ENCODE measurements around the gene PSMC2. TPM values are rescaled to one million over a fixed set of nuclear protein-coding genes. Genes with fewer than 3 reads are reported as not detected.

PSMC2 gene
- polyA plus RNA-seq, 3 donors from 2014 or later = 115 to 185 (median 126) TPM

GRCh38 chr7:103343758-103344452, 3.5 kb upstream of the PSMC2 start:
- DNase-seq = peak in 2 of 3 donors; percentile 5 to 6
- Mint-ChIP-seq H3K9me3 (no peaks in the 10 kb centered on the region), H3K4me1 (peaks cover 55 to 87% of the 10 kb centered on the region in 2 donors), H3K27me3 (ENCODE audit: low read depth in 3 of 3) (peaks cover 4 to 10% (median 9%) of the 10 kb centered on the region in 3 donors), H3K27ac (peak overlapping the region; percentile 94 to 99 (median 98)), H3K36me3 (peaks cover 5 to 20% (median 8%) of the 10 kb centered on the region in 3 donors), H3K4me3 (peak overlapping the region; percentile 97 to 99 (median 97))

GRCh38 chr7:103344453-103345149, 2.8 kb upstream of the PSMC2 start, which contains the start of gene DNAJC2:
Gene DNAJC2 (minus strand): TSS chr7:103344767. CDS start chr7:103344622, 145 bp downstream.
- Mint-ChIP-seq H3K36me3 (peaks cover 0 to 15% (median 8%) of the 10 kb centered on the region in 3 donors), H3K9me3 (no peaks in the 10 kb centered on the region), H3K4me1 (peaks cover 59 to 88% of the 10 kb centered on the region in 2 donors), H3K4me3 (peak within 1 kb of the TSS; percentile 97 to 99 (median 97)), H3K27me3 (ENCODE audit: low read depth in 3 of 3) (peaks cover 4 to 10% (median 9%) of the 10 kb centered on the region in 3 donors), H3K27ac (peak within 1 kb of the TSS; percentile 94 to 99 (median 98))
- peak; percentile 85 to 89 (median 87) for DNase-seq

DNA sequence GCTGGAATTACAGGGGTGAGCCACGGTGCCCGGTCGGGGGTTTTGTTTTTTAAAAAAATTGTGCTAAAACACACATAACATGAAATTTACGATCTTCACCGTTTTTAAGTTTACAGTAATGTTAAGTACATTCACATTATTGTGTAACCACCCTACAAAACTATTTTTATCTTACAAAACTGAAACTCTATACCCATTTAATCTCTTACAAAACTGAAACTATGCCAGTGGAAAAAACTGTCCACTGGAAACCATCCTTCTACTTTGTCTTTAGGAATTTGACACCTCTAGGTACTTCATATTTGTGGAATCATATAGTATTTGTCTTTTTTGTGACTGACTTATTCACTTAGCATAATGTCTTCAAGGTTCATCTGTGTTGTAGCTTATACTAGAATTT, 1.0 kb upstream of the PSMC2 start:
- peaks cover 63 to 88% of the 10 kb centered on the region in 2 donors for H3K4me1 Mint-ChIP-seq
- H3K36me3 Mint-ChIP-seq = peaks cover 0 to 6% (median 5%) of the 10 kb centered on the region in 3 donors
- H3K27me3 Mint-ChIP-seq (ENCODE audit: low read depth in 3 of 3) = peaks cover 4 to 11% (median 9%) of the 10 kb centered on the region in 3 donors
- no peak for DNase-seq
- H3K4me3 Mint-ChIP-seq = peak overlapping the region in 2 of 5 donors; percentile 46 to 100
- no peaks in the 10 kb centered on the region for H3K9me3 Mint-ChIP-seq
- peak overlapping the region in 5 of 6 donors; percentile 4 to 100 (median 99) for H3K27ac Mint-ChIP-seq

DNA sequence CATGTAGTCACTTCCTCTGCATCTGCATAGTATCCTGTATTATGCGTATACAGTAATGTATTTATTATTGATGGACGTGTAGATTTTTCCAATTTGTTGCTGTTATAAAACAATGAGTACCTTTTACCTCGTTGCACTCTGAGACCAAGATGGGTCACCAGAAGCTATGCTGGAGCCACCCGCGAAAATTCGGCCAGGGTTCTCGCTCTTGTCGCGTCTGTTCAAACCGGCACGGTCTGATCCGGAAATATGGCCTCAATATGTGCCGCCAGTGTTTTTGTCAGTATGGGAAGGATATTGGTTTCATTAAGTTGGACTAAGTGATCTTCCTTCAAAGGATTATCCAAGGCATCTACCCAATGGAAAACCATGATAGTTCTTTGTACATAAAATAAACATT, 1.0 kb downstream of the PSMC2 start:
- Mint-ChIP-seq H3K9me3 (no peaks in the 10 kb centered on the region), H3K4me1 (peaks cover 62 to 95% of the 10 kb centered on the region in 2 donors), H3K36me3 (no peaks in the 10 kb centered on the region), H3K27me3 (ENCODE audit: low read depth in 3 of 3) (peaks cover 4 to 11% (median 9%) of the 10 kb centered on the region in 3 donors), H3K4me3 (peak overlapping the region; percentile 99 to 100 (median 100)), H3K27ac (peak overlapping the region; percentile 99 to 100 (median 99))
- peak in 1 of 3 donors; percentile 3 for DNase-seq

- Mint-ChIP-seq H3K27me3 (ENCODE audit: low read depth in 3 of 3) (peaks cover 4 to 11% (median 9%) of the 10 kb centered on the region in 3 donors), H3K36me3 (no peaks in the 10 kb centered on the region), H3K4me3 (peak overlapping the region; percentile 99 to 100 (median 100)), H3K9me3 (no peaks in the 10 kb centered on the region), H3K4me1 (peaks cover 57 to 95% of the 10 kb centered on the region in 2 donors), H3K27ac (peak overlapping the region; percentile 13 to 100 (median 82))
- no peak for DNase-seq
These were observed 1.5 kb downstream of the PSMC2 start for GRCh38 chr7:103348959-103349358.

DNA sequence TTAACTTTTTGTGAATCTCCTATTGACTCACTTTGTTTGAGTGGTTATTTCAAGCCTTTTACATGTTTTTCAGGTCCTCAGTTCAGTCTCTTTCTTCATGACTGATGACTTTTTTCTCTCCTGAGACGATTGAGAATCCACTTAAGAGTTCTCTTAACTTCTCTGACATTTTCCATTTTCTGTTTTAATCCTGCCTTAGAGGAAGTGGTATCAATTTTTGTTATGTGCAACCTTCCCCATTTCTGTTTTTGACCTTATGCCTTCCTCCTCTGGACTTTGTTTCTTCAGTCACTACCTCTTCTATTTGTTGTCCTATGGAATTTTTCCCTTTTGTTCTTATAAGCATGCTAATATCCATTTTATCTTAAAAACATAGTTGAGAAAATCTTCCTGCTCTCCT, 2.4 kb downstream of the PSMC2 start:
- peak overlapping the region; percentile 38 to 100 (median 67) for H3K27ac Mint-ChIP-seq
- H3K36me3 Mint-ChIP-seq = peaks cover 0 to 4% (median 0%) of the 10 kb centered on the region in 3 donors
- H3K27me3 Mint-ChIP-seq (ENCODE audit: low read depth in 3 of 3) = peaks cover 2 to 6% (median 4%) of the 10 kb centered on the region in 3 donors
- no peak for DNase-seq
- H3K4me1 Mint-ChIP-seq = peaks cover 52 to 88% of the 10 kb centered on the region in 2 donors
- no peaks in the 10 kb centered on the region for H3K9me3 Mint-ChIP-seq
- peak overlapping the region; percentile 36 to 68 (median 56) for H3K4me3 Mint-ChIP-seq

DNA sequence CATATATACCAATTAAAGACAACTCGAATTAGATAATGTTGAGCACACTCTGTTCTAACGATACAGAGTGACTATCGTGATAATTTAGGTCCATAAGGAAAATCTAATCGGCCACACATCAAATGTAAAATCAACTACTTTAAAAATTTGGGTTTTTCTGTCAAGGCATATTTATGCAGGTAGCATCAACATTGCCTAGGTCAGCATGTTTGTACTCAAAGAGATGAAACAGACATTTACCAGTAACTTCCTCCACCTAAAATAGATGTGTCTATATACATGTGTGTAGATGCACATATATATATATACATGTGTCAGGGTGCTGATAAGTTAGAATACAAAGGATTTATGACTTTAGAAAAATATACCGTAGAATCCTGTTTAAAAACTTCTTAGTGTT, 22.0 kb downstream of the PSMC2 start:
- H3K9me3 Mint-ChIP-seq = no peaks in the 10 kb centered on the region
- H3K4me3 Mint-ChIP-seq = no peak overlapping the region
- H3K27me3 Mint-ChIP-seq (ENCODE audit: low read depth in 3 of 3) = peaks cover 0 to 2% (median 0%) of the 10 kb centered on the region in 3 donors
- no peak for DNase-seq
- H3K27ac Mint-ChIP-seq = no peak overlapping the region
- H3K4me1 Mint-ChIP-seq = no peaks in the 10 kb centered on the region
- peaks cover 16 to 48% (median 25%) of the 10 kb centered on the region in 3 donors for H3K36me3 Mint-ChIP-seq

- H3K4me1 Mint-ChIP-seq = no peaks in the 10 kb centered on the region
- no peaks in the 10 kb centered on the region for H3K9me3 Mint-ChIP-seq
- no peak overlapping the region for H3K4me3 Mint-ChIP-seq
- H3K27me3 Mint-ChIP-seq (ENCODE audit: low read depth in 3 of 3) = peaks cover 2% of the 10 kb centered on the region in 3 donors
- no peak for DNase-seq
- no peak overlapping the region for H3K27ac Mint-ChIP-seq
- H3K36me3 Mint-ChIP-seq = peaks cover 0 to 13% (median 0%) of the 10 kb centered on the region in 3 donors
These were observed 26.6 kb downstream of the PSMC2 start for GRCh38 chr7:103373866-103374643.

- Mint-ChIP-seq H3K9me3 (no peaks in the 10 kb centered on the region), H3K4me1 (no peaks in the 10 kb centered on the region), H3K27ac (no peak overlapping the region), H3K4me3 (no peak overlapping the region), H3K27me3 (ENCODE audit: low read depth in 3 of 3) (peaks cover 0 to 2% (median 2%) of the 10 kb centered on the region in 3 donors), H3K36me3 (no peaks in the 10 kb centered on the region)
- no peak for DNase-seq
These were observed 32.0 kb downstream of the PSMC2 start for GRCh38 chr7:103379270-103379975.

GRCh38 chr7:103380395-103381191, 33.1 kb downstream of the PSMC2 start:
- Mint-ChIP-seq H3K27ac (no peak overlapping the region), H3K9me3 (no peaks in the 10 kb centered on the region), H3K36me3 (no peaks in the 10 kb centered on the region), H3K27me3 (ENCODE audit: low read depth in 3 of 3) (peaks cover 0 to 2% (median 2%) of the 10 kb centered on the region in 3 donors), H3K4me1 (no peaks in the 10 kb centered on the region), H3K4me3 (no peak overlapping the region)
- no peak for DNase-seq

- Mint-ChIP-seq H3K4me3 (no peak overlapping the region), H3K4me1 (no peaks in the 10 kb centered on the region), H3K36me3 (no peaks in the 10 kb centered on the region), H3K27me3 (ENCODE audit: low read depth in 3 of 3) (peaks cover 0 to 2% (median 2%) of the 10 kb centered on the region in 3 donors), H3K27ac (no peak overlapping the region), H3K9me3 (no peaks in the 10 kb centered on the region)
- DNase-seq = no peak
These were observed 34.0 kb downstream of the PSMC2 start for GRCh38 chr7:103381280-103382031.

DNA sequence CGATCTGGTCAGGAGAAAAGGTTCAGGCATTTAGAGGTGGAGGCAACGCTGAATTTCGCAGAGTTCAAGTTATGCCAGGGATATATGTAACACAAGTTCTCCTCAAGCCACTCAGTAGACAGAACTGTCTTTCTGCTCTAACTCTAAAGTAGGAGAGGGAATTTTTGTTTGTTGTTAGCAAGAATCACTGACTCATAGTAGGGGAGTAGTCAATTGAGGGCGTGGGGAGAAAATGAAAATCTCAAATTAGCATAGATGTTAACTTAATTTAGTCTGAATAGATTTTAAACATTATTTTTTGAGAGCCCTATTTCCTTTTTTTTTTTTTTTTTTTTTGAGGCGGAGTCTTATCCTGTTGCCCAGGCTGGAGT, 34.6 kb downstream of the PSMC2 start:
- Mint-ChIP-seq H3K4me3 (no peak overlapping the region), H3K27me3 (ENCODE audit: low read depth in 3 of 3) (no peaks in the 10 kb centered on the region), H3K9me3 (no peaks in the 10 kb centered on the region), H3K27ac (no peak overlapping the region), H3K4me1 (no peaks in the 10 kb centered on the region), H3K36me3 (no peaks in the 10 kb centered on the region)
- DNase-seq = no peak
